MCF 10A (cell line): ENCODE measurements around the gene TEDC2. TPM values are rescaled to one million over a fixed set of nuclear protein-coding genes. Genes with fewer than 3 reads are reported as not detected.
"Not testable (repeated sequence)": the region's sequence is repeated elsewhere in the genome, so short reads cannot be mapped to it uniquely, and the experiment has no call there.

ENCODE experiments used
- BruUV-seq: library from RNA; stranded (reverse); fragments of 400-500 nt; replicated peaks from 2 replicates; lab custom pipeline; 2021; lab: Mats Ljungman, UMichigan
- CTCF ChIA-PET: fragments of 300-600 bp; sonication (Branson Sonifier 250); formaldehyde crosslinking; extraction: SDS; loops from one replicate; lab custom pipeline; 2021; ENCODE audit warnings: antibody characterized with exemption, inconsistent platforms; lab: Yijun Ruan, JAX
- POLR2A ChIA-PET: fragments of 300-600, 350-650 bp; sonication (Branson Sonifier 250); formaldehyde crosslinking; extraction: SDS; loops from one replicate; lab custom pipeline; 2020; ENCODE audit warnings: antibody characterized with exemption, inconsistent platforms; lab: Yijun Ruan, JAX
- DNase-seq: peaks from one replicate; pipeline ENCODE4 v3.0.0-alpha.2; 2018; ENCODE audit not compliant: unreplicated experiment
- H3K27ac Mint-ChIP-seq: one replicate; pipeline ENCODE4 v1.8.0; 2022; ENCODE audit warnings: mild to moderate bottlenecking, low read depth, mixed read lengths; ENCODE audit not compliant: unreplicated experiment
- H3K27me3 Mint-ChIP-seq: one replicate; pipeline ENCODE4 v1.8.0; 2022; ENCODE audit warnings: mixed read lengths; ENCODE audit not compliant: insufficient read depth, unreplicated experiment
- H3K36me3 Mint-ChIP-seq: one replicate; pipeline ENCODE4 v1.8.0; 2022; ENCODE audit warnings: mild to moderate bottlenecking, moderate library complexity, mixed read lengths; ENCODE audit not compliant: insufficient read depth, unreplicated experiment
- H3K4me1 Mint-ChIP-seq: one replicate; pipeline ENCODE4 v1.8.0; 2022; ENCODE audit warnings: mixed read lengths; ENCODE audit not compliant: insufficient read depth, unreplicated experiment
- H3K4me3 Mint-ChIP-seq: one replicate; pipeline ENCODE4 v1.8.0; 2022; ENCODE audit warnings: mild to moderate bottlenecking, moderate library complexity, mixed read lengths; ENCODE audit not compliant: unreplicated experiment
- H3K9me3 Mint-ChIP-seq: one replicate; pipeline ENCODE4 v1.8.0; 2022; ENCODE audit warnings: mixed read lengths; ENCODE audit not compliant: unreplicated experiment
- intact Hi-C: fragments of 100-400 bp; cut with micrococcal nuclease; formaldehyde crosslinking; loops from 2 replicates; pipeline ENCODE4 v1.14.1; 2022
- total RNA-seq: library from RNA; stranded (reverse); gene quantifications from 2 replicates; pipeline ENCODE4 v1.2.3, GENCODE V29; 2022
- TF ChIP-seq, protein P1 (sequence below): fragments of 200-600 bp; IDR thresholded peaks from one replicate; pipeline ENCODE4 v1.8.0; 2022; ENCODE audit warnings: antibody characterized with exemption, mild to moderate bottlenecking; ENCODE audit not compliant: unreplicated experiment

Gene TEDC2
- total RNA-seq, 1 experiment from 2014 or later = 6.9 TPM

DNA sequence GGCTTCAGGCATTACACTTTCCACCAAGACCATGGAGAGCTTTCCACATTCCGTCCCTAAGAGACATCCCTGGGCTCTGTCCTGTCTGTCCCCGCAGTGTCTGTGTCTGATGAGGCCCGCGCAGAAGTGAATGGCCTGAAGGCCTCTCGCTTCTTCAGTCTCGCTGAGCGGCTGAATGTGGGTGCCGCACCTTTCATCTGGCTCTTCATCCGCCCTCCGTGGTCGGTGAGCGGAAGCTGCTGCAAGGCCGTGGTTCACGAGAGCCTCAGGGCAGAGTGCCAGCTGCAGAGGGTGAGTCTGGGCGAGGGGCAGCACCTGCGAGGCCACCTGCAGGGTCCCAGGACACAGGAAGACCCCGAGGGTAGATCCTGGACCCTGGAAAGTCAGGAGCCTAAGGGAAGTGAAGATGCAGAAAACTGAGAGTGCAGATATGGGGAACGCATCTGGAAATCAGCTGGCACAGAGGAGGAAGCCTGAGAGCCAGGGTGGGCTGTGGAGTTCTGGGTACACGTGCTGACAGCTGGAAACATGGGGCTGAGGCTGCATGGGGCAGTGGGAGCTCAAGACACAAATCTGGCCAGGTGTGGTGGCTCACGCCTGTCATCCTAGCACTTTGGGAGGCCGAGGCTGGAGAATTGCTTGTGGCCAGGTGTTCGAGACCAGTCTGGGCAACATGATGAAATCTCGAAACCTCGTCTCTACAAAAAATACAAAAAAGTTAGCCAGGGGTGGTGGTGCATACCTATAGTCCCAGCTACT is 22.7 kb upstream of the TEDC2 start:
- no TSS peak for BruUV-seq
- POLR2A ChIA-PET = no interaction called here
- DNase-seq = no peak
- no peak overlapping the region for H3K27ac Mint-ChIP-seq
- no peaks in the 10 kb centered on the region for H3K9me3 Mint-ChIP-seq
- H3K36me3 Mint-ChIP-seq = peaks cover 61% of the 10 kb centered on the region
- no peak overlapping the region for H3K4me3 Mint-ChIP-seq
- CTCF ChIA-PET = interaction anchor here (0.6 kb wide), 1 partner anchor 64 kb away, joined by 3 read pairs; no protein-coding TSS in a partner anchor
- intact Hi-C loops = no loop called here
- H3K4me1 Mint-ChIP-seq = no peaks in the 10 kb centered on the region
- TF ChIP-seq, protein P1, sequence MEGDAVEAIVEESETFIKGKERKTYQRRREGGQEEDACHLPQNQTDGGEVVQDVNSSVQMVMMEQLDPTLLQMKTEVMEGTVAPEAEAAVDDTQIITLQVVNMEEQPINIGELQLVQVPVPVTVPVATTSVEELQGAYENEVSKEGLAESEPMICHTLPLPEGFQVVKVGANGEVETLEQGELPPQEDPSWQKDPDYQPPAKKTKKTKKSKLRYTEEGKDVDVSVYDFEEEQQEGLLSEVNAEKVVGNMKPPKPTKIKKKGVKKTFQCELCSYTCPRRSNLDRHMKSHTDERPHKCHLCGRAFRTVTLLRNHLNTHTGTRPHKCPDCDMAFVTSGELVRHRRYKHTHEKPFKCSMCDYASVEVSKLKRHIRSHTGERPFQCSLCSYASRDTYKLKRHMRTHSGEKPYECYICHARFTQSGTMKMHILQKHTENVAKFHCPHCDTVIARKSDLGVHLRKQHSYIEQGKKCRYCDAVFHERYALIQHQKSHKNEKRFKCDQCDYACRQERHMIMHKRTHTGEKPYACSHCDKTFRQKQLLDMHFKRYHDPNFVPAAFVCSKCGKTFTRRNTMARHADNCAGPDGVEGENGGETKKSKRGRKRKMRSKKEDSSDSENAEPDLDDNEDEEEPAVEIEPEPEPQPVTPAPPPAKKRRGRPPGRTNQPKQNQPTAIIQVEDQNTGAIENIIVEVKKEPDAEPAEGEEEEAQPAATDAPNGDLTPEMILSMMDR = no peak
- no peaks in the 10 kb centered on the region for H3K27me3 Mint-ChIP-seq

DNA sequence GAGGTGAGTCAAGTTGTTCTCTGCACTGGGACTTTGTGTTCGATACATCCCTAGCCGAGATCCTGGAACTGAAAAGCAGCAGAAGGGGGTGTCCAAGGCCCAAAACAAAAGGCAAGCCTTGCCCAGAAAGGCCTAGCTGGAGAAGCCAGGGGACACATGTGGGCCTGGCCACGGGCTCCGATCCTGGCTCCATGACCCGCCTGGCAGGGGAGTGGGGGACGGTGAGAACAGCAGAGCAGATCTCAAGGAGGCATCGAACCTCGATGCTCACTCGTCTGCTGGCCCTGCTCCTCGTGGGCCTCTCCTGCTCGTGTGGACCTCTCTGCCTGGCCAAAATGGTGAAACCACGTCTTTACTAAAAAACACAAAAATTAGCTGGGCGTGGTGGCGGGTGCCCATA is 21.8 kb upstream of the TEDC2 start:
- no peaks in the 10 kb centered on the region for H3K4me1 Mint-ChIP-seq
- no peaks in the 10 kb centered on the region for H3K9me3 Mint-ChIP-seq
- CTCF ChIA-PET = interaction anchor here (0.6 kb wide), 2 partner anchors 17 to 64 kb away, joined by 3 read pairs; no protein-coding TSS in a partner anchor
- POLR2A ChIA-PET = no interaction called here
- no peak overlapping the region for H3K4me3 Mint-ChIP-seq
- no TSS peak for BruUV-seq
- TF ChIP-seq, protein P1 = no peak
- no peaks in the 10 kb centered on the region for H3K27me3 Mint-ChIP-seq
- intact Hi-C loops = no loop called here
- H3K27ac Mint-ChIP-seq = no peak overlapping the region
- H3K36me3 Mint-ChIP-seq = peaks cover 60% of the 10 kb centered on the region
- DNase-seq = no peak

DNA sequence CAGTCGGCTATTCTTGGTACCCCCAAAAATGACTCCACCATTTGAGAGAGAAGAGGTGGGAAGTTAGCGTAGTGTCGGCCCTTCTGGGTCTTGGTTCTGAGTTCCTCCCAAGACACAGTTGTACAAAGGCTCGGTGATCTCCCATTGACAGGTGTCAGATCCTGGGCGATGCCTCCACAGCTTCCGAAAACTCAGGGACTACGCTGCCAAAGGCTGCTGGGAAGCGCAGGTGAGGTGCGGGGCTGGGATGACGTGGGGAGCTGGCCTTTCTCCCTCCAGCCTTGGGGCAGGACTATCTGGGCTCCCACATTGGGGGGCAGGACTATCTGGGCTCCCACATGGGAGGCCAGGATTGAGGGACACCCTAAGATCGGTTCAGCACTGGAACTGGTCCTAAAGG is 20.3 kb upstream of the TEDC2 start:
- peaks cover 54% of the 10 kb centered on the region for H3K36me3 Mint-ChIP-seq
- no peaks in the 10 kb centered on the region for H3K4me1 Mint-ChIP-seq
- BruUV-seq = no TSS peak
- intact Hi-C loops = no loop called here
- TF ChIP-seq, protein P1 = no peak
- no peaks in the 10 kb centered on the region for H3K27me3 Mint-ChIP-seq
- H3K4me3 Mint-ChIP-seq = no peak overlapping the region
- POLR2A ChIA-PET = no interaction called here
- H3K27ac Mint-ChIP-seq = no peak overlapping the region
- CTCF ChIA-PET = interaction anchor here (0.6 to 1.3 kb wide), 4 partner anchors 10 to 99 kb away, joined by 3 to 5 read pairs (median 3); partner anchors contain the start of gene ABCA3
- no peaks in the 10 kb centered on the region for H3K9me3 Mint-ChIP-seq
- no peak for DNase-seq

DNA sequence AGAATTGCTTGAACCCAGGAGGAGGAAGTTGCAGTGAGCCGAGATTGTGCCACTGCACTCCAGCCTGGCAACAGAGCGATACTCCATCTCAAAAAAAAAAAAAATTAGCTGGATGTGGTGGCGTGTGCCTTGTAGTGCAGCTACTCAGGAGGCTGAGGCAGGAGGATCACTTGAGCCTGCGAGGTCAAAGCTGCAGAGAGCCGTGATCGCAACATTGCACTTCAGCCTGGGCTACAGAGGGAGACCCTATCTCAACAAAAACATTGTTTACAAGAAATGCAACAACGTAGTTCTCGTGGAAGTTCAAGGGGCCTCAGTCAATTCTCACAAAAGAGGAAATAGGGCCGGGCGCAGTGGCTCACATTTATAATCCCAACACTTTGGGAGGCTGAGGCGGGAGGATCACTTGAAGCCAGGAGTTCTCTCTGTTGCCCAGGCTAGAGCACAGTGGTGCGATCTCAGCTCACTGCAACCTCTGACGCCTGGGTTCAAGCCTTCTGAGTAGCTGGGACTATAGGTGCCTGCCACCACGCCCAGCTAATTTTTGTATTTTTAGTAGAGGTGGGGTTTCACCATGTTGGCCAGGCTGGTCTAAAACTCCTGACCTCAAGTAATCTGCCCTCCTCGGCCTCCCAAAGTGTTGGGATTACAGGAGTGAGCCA is 18.6 kb upstream of the TEDC2 start:
- H3K27me3 Mint-ChIP-seq, DNase-seq, H3K4me1 Mint-ChIP-seq, BruUV-seq, H3K27ac Mint-ChIP-seq, H3K9me3 Mint-ChIP-seq, intact Hi-C loops, H3K4me3 Mint-ChIP-seq: not testable (repeated sequence)
- ChIA-PET POLR2A (interaction anchor here (0.8 kb wide), 2 partner anchors 23 to 34 kb away, joined by 3 read pairs; partner anchors contain the start of gene TBC1D24), CTCF (interaction anchor here (0.5 to 0.9 kb wide), 3 partner anchors 11 to 182 kb away, joined by 3 to 5 read pairs (median 3); no protein-coding TSS in a partner anchor)
- peaks cover 50% of the 10 kb centered on the region for H3K36me3 Mint-ChIP-seq
